GM11168 (cell line): ENCODE data around the gene SEC31A.
"Not testable (repeated sequence)": the region's sequence is repeated elsewhere in the genome, so short reads cannot be mapped to it uniquely, and the experiment has no call there.

Experiments used
- in situ Hi-C: fragments of 300-500 bp; cut with MboI; formaldehyde crosslinking; loops from one replicate; pipeline ENCODE4 v1.12.0; 2022; ENCODE audit warnings: low sequenced_read_pairs; ENCODE audit not compliant: unreplicated experiment

SEC31A gene

GRCh38 chr4:82890901-82891706 lies at the start of gene SEC31A:
TSS of gene SEC31A (minus strand) at chr4:82891153. CDS start at chr4:82881936, 9,217 bp downstream.
- in situ Hi-C loops: no loop called here

- in situ Hi-C loops: no loop called here
Measured at GRCh38 chr4:82939414-82939813, 48.5 kb upstream of the SEC31A start.

- in situ Hi-C loops: no loop called here
Measured at GRCh38 chr4:82934441-82934840, 43.5 kb upstream of the SEC31A start.

GRCh38 chr4:82930848-82931755 lies 40.1 kb upstream of the SEC31A start:
- in situ Hi-C loops: no loop called here

- in situ Hi-C loops: no loop called here
Measured at GRCh38 chr4:82921795-82922194, 30.8 kb upstream of the SEC31A start.

GRCh38 chr4:82919386-82919785 lies 28.4 kb upstream of the SEC31A start:
- in situ Hi-C loops: no loop called here

- in situ Hi-C loops: no loop called here
Measured at GRCh38 chr4:82918091-82918490, 27.1 kb upstream of the SEC31A start.

GRCh38 chr4:82913968-82914367 lies 23.0 kb upstream of the SEC31A start:
- in situ Hi-C loops: not testable (repeated sequence)

GRCh38 chr4:82913305-82913704 lies 22.4 kb upstream of the SEC31A start:
- in situ Hi-C loops: no loop called here

GRCh38 chr4:82909326-82909725 lies 18.4 kb upstream of the SEC31A start:
- in situ Hi-C loops: no loop called here

- in situ Hi-C loops: no loop called here
Measured at GRCh38 chr4:82906469-82906868, 15.5 kb upstream of the SEC31A start.

GRCh38 chr4:82905205-82905604 lies 14.3 kb upstream of the SEC31A start:
- in situ Hi-C loops: no loop called here

GRCh38 chr4:82903737-82904136 lies 12.8 kb upstream of the SEC31A start:
- in situ Hi-C loops: no loop called here

- in situ Hi-C loops: no loop called here
Measured at GRCh38 chr4:82901183-82901718, 10.3 kb upstream of the SEC31A start.

GRCh38 chr4:82900411-82901182 lies 9.6 kb upstream of the SEC31A start, which contains the start of gene THAP9:
TSS of gene THAP9 (plus strand) at chr4:82900735. CDS start at chr4:82900803, 68 bp downstream.
- in situ Hi-C loops: no loop called here

GRCh38 chr4:82900066-82900410 lies 9.1 kb upstream of the SEC31A start:
- in situ Hi-C loops: no loop called here

GRCh38 chr4:82899374-82900065 lies 8.6 kb upstream of the SEC31A start:
- in situ Hi-C loops: no loop called here

- in situ Hi-C loops: no loop called here
Measured at GRCh38 chr4:82898322-82899243, 7.6 kb upstream of the SEC31A start.

GRCh38 chr4:82896755-82897154 lies 5.8 kb upstream of the SEC31A start:
- in situ Hi-C loops: no loop called here
